Kidney tubule cell (primary cell): ENCODE data around the gene MYLK4.
A peak's percentile ranks its signal among the peaks of the same experiment; 100 is the strongest.

Source experiments
- DNase-seq: peaks from one replicate; pipeline ENCODE4 v3.0.0-alpha.2; 2018; ENCODE audit warnings: low spot score

MYLK4 gene

GRCh38 chr6:2750832-2751231 lies at the start of gene MYLK4:
MYLK4 (minus strand) TSS chr6:2750922; CDS start chr6:2749294, 1,628 bp downstream.
- DNase-seq = no peak

GRCh38 chr6:2799936-2800527 lies 49.3 kb upstream of the MYLK4 start:
- peak; percentile 32 for DNase-seq

- no peak for DNase-seq
Observed at GRCh38 chr6:2798586-2799134, 47.9 kb upstream of the MYLK4 start.

GRCh38 chr6:2797564-2798031 lies 46.9 kb upstream of the MYLK4 start:
- peak; percentile 31 for DNase-seq

- no peak for DNase-seq
Observed at GRCh38 chr6:2796861-2797260, 46.1 kb upstream of the MYLK4 start.

GRCh38 chr6:2795956-2796355 lies 45.2 kb upstream of the MYLK4 start:
- DNase-seq = no peak

GRCh38 chr6:2795162-2795561 lies 44.4 kb upstream of the MYLK4 start:
- no peak for DNase-seq

GRCh38 chr6:2794171-2794730 lies 43.5 kb upstream of the MYLK4 start:
- peak; percentile 60 for DNase-seq

GRCh38 chr6:2793534-2794151 lies 42.9 kb upstream of the MYLK4 start:
- no peak for DNase-seq

- no peak for DNase-seq
Observed at GRCh38 chr6:2792330-2793110, 41.8 kb upstream of the MYLK4 start.

- no peak for DNase-seq
Observed at GRCh38 chr6:2791450-2791974, 40.8 kb upstream of the MYLK4 start.

GRCh38 chr6:2790588-2791449 lies 40.1 kb upstream of the MYLK4 start:
- DNase-seq = peak; percentile 87

- no peak for DNase-seq
Observed at GRCh38 chr6:2786269-2786668, 35.5 kb upstream of the MYLK4 start.

GRCh38 chr6:2784930-2785329 lies 34.2 kb upstream of the MYLK4 start:
- DNase-seq = no peak

- peak; percentile 24 for DNase-seq
Observed at GRCh38 chr6:2784061-2784460, 33.3 kb upstream of the MYLK4 start.

GRCh38 chr6:2783188-2783963 lies 32.7 kb upstream of the MYLK4 start:
- DNase-seq = no peak

GRCh38 chr6:2782825-2783187 lies 32.1 kb upstream of the MYLK4 start:
- no peak for DNase-seq

GRCh38 chr6:2782356-2782708 lies 31.6 kb upstream of the MYLK4 start:
- DNase-seq = no peak

GRCh38 chr6:2781685-2782355 lies 31.1 kb upstream of the MYLK4 start:
- no peak for DNase-seq

- DNase-seq = no peak
Observed at GRCh38 chr6:2780102-2780737, 29.5 kb upstream of the MYLK4 start.
